Activated CD8-positive, alpha-beta T cell treated with anti-CD3 and anti-CD28 coated beads for 36 hours (primary cell): ENCODE results near the gene MIPOL1. TPM values are rescaled to one million over a fixed set of nuclear protein-coding genes. Genes with fewer than 3 reads are reported as not detected.

Experiments
- ATAC-seq: fragments of 200-7000 bp; cut with Tn5 transposase; one replicate; pipeline ENCODE4 v1.10.0; 2021; ENCODE audit warnings: mild to moderate bottlenecking, moderate library complexity
- CTCF ChIA-PET: fragments of 350-600 bp; sonication (Branson Sonifier 250); formaldehyde crosslinking; loops from one replicate; lab custom pipeline; 2021; ENCODE audit warnings: antibody characterized with exemption; lab: Charles Lee
- POLR2A ChIA-PET: fragments of 350-600 bp; sonication (Branson Sonifier 250); formaldehyde crosslinking; loops from one replicate; lab custom pipeline; 2021; ENCODE audit warnings: antibody characterized with exemption; lab: Charles Lee
- DNase-seq: peaks from one replicate; pipeline ENCODE4 v3.0.0-alpha.2; 2020
- H3K27ac Mint-ChIP-seq: one replicate; pipeline ENCODE4 v1.8.0; 2021; ENCODE audit warnings: mild to moderate bottlenecking, mixed read lengths
- H3K27me3 Mint-ChIP-seq: one replicate; pipeline ENCODE4 v1.8.0; 2021; ENCODE audit warnings: mixed read lengths
- H3K36me3 Mint-ChIP-seq: one replicate; pipeline ENCODE4 v1.8.0; 2021; ENCODE audit warnings: low read depth, mixed read lengths
- H3K4me1 Mint-ChIP-seq: one replicate; pipeline ENCODE4 v1.8.0; 2021; ENCODE audit warnings: low read depth, mixed read lengths
- H3K4me3 Mint-ChIP-seq: one replicate; pipeline ENCODE4 v1.8.0; 2021; ENCODE audit warnings: mild to moderate bottlenecking, moderate library complexity, mixed read lengths
- H3K9me3 Mint-ChIP-seq: one replicate; pipeline ENCODE4 v1.8.0; 2021; ENCODE audit warnings: mixed read lengths
- CTCF ChIP-seq: fragments of 200-600 bp; IDR thresholded peaks from one replicate; pipeline ENCODE4 v1.8.0; 2022; ENCODE audit warnings: antibody characterized with exemption, mild to moderate bottlenecking
- intact Hi-C: fragments of 100-400 bp; cut with micrococcal nuclease; formaldehyde crosslinking; loops from one replicate; pipeline ENCODE4 v1.10.0; 2022
- total RNA-seq, 2 experiments: library from RNA; stranded (reverse); gene quantifications; one replicate each; pipeline ENCODE4 v1.2.3, GENCODE V29; 2021

Gene MIPOL1
- total RNA-seq, 2 experiments from 2014 or later: not detected

GRCh38 chr14:37569729-37570128, 372.0 kb downstream of the MIPOL1 start:
- intact Hi-C loops: no loop called here
- no peak overlapping the region for H3K4me3 Mint-ChIP-seq
- H3K27me3 Mint-ChIP-seq: peaks cover 6% of the 10 kb centered on the region
- H3K4me1 Mint-ChIP-seq: no peaks in the 10 kb centered on the region
- ATAC-seq: no peak
- CTCF ChIA-PET: no interaction called here
- no peak for DNase-seq
- H3K27ac Mint-ChIP-seq: no peak overlapping the region
- H3K9me3 Mint-ChIP-seq: no peaks in the 10 kb centered on the region
- POLR2A ChIA-PET: no interaction called here
- no peak for TF ChIP-seq CTCF
- no peaks in the 10 kb centered on the region for H3K36me3 Mint-ChIP-seq

GRCh38 chr14:37571391-37571790, 373.7 kb downstream of the MIPOL1 start:
- Mint-ChIP-seq H3K36me3 (no peaks in the 10 kb centered on the region), H3K9me3 (no peaks in the 10 kb centered on the region), H3K27me3 (peaks cover 6% of the 10 kb centered on the region), H3K4me1 (no peaks in the 10 kb centered on the region), H3K4me3 (no peak overlapping the region), H3K27ac (no peak overlapping the region)
- ChIA-PET CTCF (no interaction called here), POLR2A (no interaction called here)
- DNase-seq (no peak), ATAC-seq (no peak)
- no peak for TF ChIP-seq CTCF
- intact Hi-C loops: no loop called here

- no peaks in the 10 kb centered on the region for H3K9me3 Mint-ChIP-seq
- no peak for ATAC-seq
- no peaks in the 10 kb centered on the region for H3K36me3 Mint-ChIP-seq
- intact Hi-C loops: no loop called here
- CTCF ChIA-PET: no interaction called here
- H3K27me3 Mint-ChIP-seq: peaks cover 8% of the 10 kb centered on the region
- no peak overlapping the region for H3K4me3 Mint-ChIP-seq
- H3K27ac Mint-ChIP-seq: no peak overlapping the region
- POLR2A ChIA-PET: no interaction called here
- no peak for DNase-seq
- H3K4me1 Mint-ChIP-seq: no peaks in the 10 kb centered on the region
- no peak for TF ChIP-seq CTCF
Measured at GRCh38 chr14:37573356-37573755, 375.6 kb downstream of the MIPOL1 start.

GRCh38 chr14:37579274-37579673, 381.5 kb downstream of the MIPOL1 start:
- ChIA-PET POLR2A (no interaction called here), CTCF (no interaction called here)
- no peaks in the 10 kb centered on the region for H3K4me1 Mint-ChIP-seq
- peaks cover 13% of the 10 kb centered on the region for H3K27me3 Mint-ChIP-seq
- no peak for TF ChIP-seq CTCF
- intact Hi-C loops: no loop called here
- ATAC-seq: no peak
- no peaks in the 10 kb centered on the region for H3K9me3 Mint-ChIP-seq
- no peak overlapping the region for H3K27ac Mint-ChIP-seq
- no peak overlapping the region for H3K4me3 Mint-ChIP-seq
- DNase-seq: no peak
- no peaks in the 10 kb centered on the region for H3K36me3 Mint-ChIP-seq

- intact Hi-C loops: no loop called here
- no peaks in the 10 kb centered on the region for H3K9me3 Mint-ChIP-seq
- ChIA-PET CTCF (no interaction called here), POLR2A (no interaction called here)
- H3K27me3 Mint-ChIP-seq: peaks cover 18% of the 10 kb centered on the region
- TF ChIP-seq CTCF: no peak
- H3K4me1 Mint-ChIP-seq: no peaks in the 10 kb centered on the region
- H3K27ac Mint-ChIP-seq: no peak overlapping the region
- no peaks in the 10 kb centered on the region for H3K36me3 Mint-ChIP-seq
- no peak for ATAC-seq
- no peak for DNase-seq
- H3K4me3 Mint-ChIP-seq: no peak overlapping the region
Measured at GRCh38 chr14:37580146-37580545, 382.4 kb downstream of the MIPOL1 start.
